IMR-90 (cell line): Measurements from ENCODE around the gene SOCS2.

Experiments
- BHLHE40 ChIP-seq: fragments of 150-350 bp; IDR thresholded peaks from 2 replicates; pipeline ENCODE4 v1.6.1; 2016; ENCODE audit warnings: mild to moderate bottlenecking, low read depth, low read length
- CTCF ChIP-seq: conservative IDR thresholded peaks from 2 replicates; pipeline ENCODE4 v1.5.1; 2012; ENCODE audit warnings: mild to moderate bottlenecking, low read depth, low read length, improper control_type of control experiment
- POLR2A ChIP-seq: IDR thresholded peaks from 2 replicates; pipeline ENCODE4 v1.6.1; 2012; ENCODE audit warnings: mild to moderate bottlenecking, low read depth, low read length
- SMC3 ChIP-seq: fragments of 150-350 bp; IDR thresholded peaks from 2 replicates; pipeline ENCODE4 v1.6.1; 2016; ENCODE audit warnings: low read depth, mild to moderate bottlenecking, antibody characterized with exemption, low read length, moderate library complexity
- USF2 ChIP-seq: fragments of 150-350 bp; IDR thresholded peaks from 2 replicates; pipeline ENCODE4 v1.6.1; 2017; ENCODE audit warnings: mild to moderate bottlenecking, antibody characterized with exemption, low read length, low read depth

GRCh38 chr12:93616584-93617101 lies 44.2 kb downstream of the SOCS2 start:
- TF ChIP-seq POLR2A (no peak), CTCF (no peak), USF2 (0 out of 2 replicates have a peak, but pooled peaks have one; percentile 23), SMC3 (no peak), BHLHE40 (0 out of 2 replicates have a peak, but pooled peaks have one; percentile 9)
